ENCODE measurements around the gene F8. TPM values are rescaled to one million over a fixed set of nuclear protein-coding genes. Genes with fewer than 3 reads are reported as not detected.
"Not testable (repeated sequence)": the region's sequence is repeated elsewhere in the genome, so short reads cannot be mapped to it uniquely, and the experiment has no call there.

The F8 gene
- total and polyA plus RNA-seq, 2 donors from 2014 or later, result 15.1 to 41.3 TPM

GRCh38 chrX:154967603-154968002, 54.9 kb downstream of the F8 start:
- Histone ChIP-seq H3K36me3 (ENCODE audit: control insufficient read depth in 2 of 3, insufficient read depth in 3 of 3, low read length in 3 of 3) (no peaks in the 10 kb centered on the region), H3K27ac (ENCODE audit: low read depth in 2 of 2, low read length in 2 of 2) (no peak overlapping the region), H3K9me3 (ENCODE audit: control insufficient read depth in 2 of 3, insufficient read depth in 1 of 3, low read length in 3 of 3) (no peaks in the 10 kb centered on the region), H3K4me1 (ENCODE audit: control insufficient read depth in 2 of 3, insufficient read depth in 2 of 3, low read depth in 1 of 3, low read length in 3 of 3) (no peaks in the 10 kb centered on the region), H3K4me3 (ENCODE audit: low read length in 3 of 3) (no peak overlapping the region), H3K9ac (ENCODE audit: low read length in 3 of 3) (no peak overlapping the region), H3K27me3 (ENCODE audit: control insufficient read depth, insufficient read depth, low read length) (no peaks in the 10 kb centered on the region)
- FAIRE-seq (no peak), DNase-seq (no peak)
- intact Hi-C loops (cut with DNase I), result no loop called here
- TF ChIP-seq CTCF (IDR thresholded peaks at IDR 0.05; ENCODE audit: borderline replicate concordance, extremely low read depth, insufficient read depth), result no peak

DNA sequence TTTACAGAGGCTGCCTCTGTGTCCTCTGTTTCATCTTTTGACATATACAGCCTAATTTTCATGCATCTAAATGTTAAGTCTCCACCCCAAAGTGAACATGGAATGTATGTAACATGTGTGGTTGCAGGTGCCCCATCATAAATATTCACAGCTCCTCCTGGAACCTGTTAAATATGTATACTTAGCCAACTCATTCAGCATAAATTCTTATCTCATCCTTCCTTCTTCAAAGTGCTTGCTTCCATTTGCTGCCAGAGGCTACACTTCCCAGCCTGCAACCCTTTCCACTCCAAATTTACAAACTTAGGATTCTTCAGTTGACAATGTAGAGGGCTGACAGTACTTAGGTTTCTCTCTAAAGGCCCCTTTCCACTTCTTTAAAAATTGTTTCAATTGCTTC, 60.6 kb downstream of the F8 start:
- Histone ChIP-seq H3K4me1 (ENCODE audit: control insufficient read depth in 2 of 3, insufficient read depth in 2 of 3, low read depth in 1 of 3, low read length in 3 of 3) (no peaks in the 10 kb centered on the region), H3K27ac (ENCODE audit: low read depth in 2 of 2, low read length in 2 of 2) (no peak overlapping the region), H3K27me3 (ENCODE audit: control insufficient read depth, insufficient read depth, low read length) (no peaks in the 10 kb centered on the region), H3K9ac (ENCODE audit: low read length in 3 of 3) (no peak overlapping the region), H3K36me3 (ENCODE audit: control insufficient read depth in 2 of 3, insufficient read depth in 3 of 3, low read length in 3 of 3) (no peaks in the 10 kb centered on the region), H3K9me3 (ENCODE audit: control insufficient read depth in 2 of 3, insufficient read depth in 1 of 3, low read length in 3 of 3) (no peaks in the 10 kb centered on the region), H3K4me3 (ENCODE audit: low read length in 3 of 3) (no peak overlapping the region)
- DNase-seq, result no peak
- TF ChIP-seq CTCF (IDR thresholded peaks at IDR 0.05; ENCODE audit: borderline replicate concordance, extremely low read depth, insufficient read depth), result no peak
- no peak for FAIRE-seq
- intact Hi-C loops (cut with DNase I), result no loop called here

- DNase-seq; H3K36me3 ChIP-seq (ENCODE audit: control insufficient read depth in 2 of 3, insufficient read depth in 3 of 3, low read length in 3 of 3); FAIRE-seq; H3K9ac ChIP-seq (ENCODE audit: low read length in 3 of 3); intact Hi-C loops (cut with DNase I); H3K27ac ChIP-seq (ENCODE audit: low read depth in 2 of 2, low read length in 2 of 2); H3K4me3 ChIP-seq (ENCODE audit: low read length in 3 of 3); H3K27me3 ChIP-seq (ENCODE audit: control insufficient read depth, insufficient read depth, low read length); H3K9me3 ChIP-seq (ENCODE audit: control insufficient read depth in 2 of 3, insufficient read depth in 1 of 3, low read length in 3 of 3); H3K4me1 ChIP-seq (ENCODE audit: control insufficient read depth in 2 of 3, insufficient read depth in 2 of 3, low read depth in 1 of 3, low read length in 3 of 3): not testable (repeated sequence)
These were observed 66.7 kb downstream of the F8 start for GRCh38 chrX:154955799-154956198.

- H3K4me3 ChIP-seq (ENCODE audit: low read length in 3 of 3); H3K27me3 ChIP-seq (ENCODE audit: control insufficient read depth, insufficient read depth, low read length); DNase-seq; FAIRE-seq; H3K27ac ChIP-seq (ENCODE audit: low read depth in 2 of 2, low read length in 2 of 2); H3K9me3 ChIP-seq (ENCODE audit: control insufficient read depth in 2 of 3, insufficient read depth in 1 of 3, low read length in 3 of 3); H3K9ac ChIP-seq (ENCODE audit: low read length in 3 of 3); intact Hi-C loops (cut with DNase I); H3K36me3 ChIP-seq (ENCODE audit: control insufficient read depth in 2 of 3, insufficient read depth in 3 of 3, low read length in 3 of 3); H3K4me1 ChIP-seq (ENCODE audit: control insufficient read depth in 2 of 3, insufficient read depth in 2 of 3, low read depth in 1 of 3, low read length in 3 of 3): not testable (repeated sequence)
These were observed 83.3 kb downstream of the F8 start for GRCh38 chrX:154939265-154939664.

DNA sequence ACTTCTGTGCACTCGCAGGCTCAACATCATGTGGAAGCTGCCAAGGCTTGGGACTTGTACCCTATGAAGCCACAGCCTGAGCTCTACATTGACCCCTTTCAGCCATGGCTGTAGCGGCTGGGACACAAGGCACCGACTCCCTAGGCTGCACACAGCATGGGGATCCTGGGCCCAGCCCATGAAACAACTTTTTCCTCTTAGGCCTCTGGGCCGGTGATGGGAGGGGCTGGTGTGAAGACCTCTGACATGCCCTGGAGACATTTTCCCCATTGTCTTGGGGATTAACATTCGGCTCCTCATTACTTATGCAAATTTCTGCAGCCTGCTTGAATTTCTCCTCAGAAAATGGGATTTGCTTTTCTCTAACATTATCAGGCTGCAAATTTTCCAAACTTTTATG, 97.8 kb downstream of the F8 start:
- FAIRE-seq; H3K9ac ChIP-seq (ENCODE audit: low read length in 3 of 3); H3K27ac ChIP-seq (ENCODE audit: low read depth in 2 of 2, low read length in 2 of 2); H3K36me3 ChIP-seq (ENCODE audit: control insufficient read depth in 2 of 3, insufficient read depth in 3 of 3, low read length in 3 of 3); H3K27me3 ChIP-seq (ENCODE audit: control insufficient read depth, insufficient read depth, low read length); H3K9me3 ChIP-seq (ENCODE audit: control insufficient read depth in 2 of 3, insufficient read depth in 1 of 3, low read length in 3 of 3); H3K4me1 ChIP-seq (ENCODE audit: control insufficient read depth in 2 of 3, insufficient read depth in 2 of 3, low read depth in 1 of 3, low read length in 3 of 3); H3K4me3 ChIP-seq (ENCODE audit: low read length in 3 of 3); intact Hi-C loops (cut with DNase I); DNase-seq: not testable (repeated sequence)

Measured in kidney (tissue), 14 donors.